ENCODE results near the gene THPO. TPM values are rescaled to one million over a fixed set of nuclear protein-coding genes. Genes with fewer than 3 reads are reported as not detected.

Gene THPO
- total RNA-seq, 6 donors from 2014 or later, result 0.14 to 0.84 TPM; not detected in 4

DNA sequence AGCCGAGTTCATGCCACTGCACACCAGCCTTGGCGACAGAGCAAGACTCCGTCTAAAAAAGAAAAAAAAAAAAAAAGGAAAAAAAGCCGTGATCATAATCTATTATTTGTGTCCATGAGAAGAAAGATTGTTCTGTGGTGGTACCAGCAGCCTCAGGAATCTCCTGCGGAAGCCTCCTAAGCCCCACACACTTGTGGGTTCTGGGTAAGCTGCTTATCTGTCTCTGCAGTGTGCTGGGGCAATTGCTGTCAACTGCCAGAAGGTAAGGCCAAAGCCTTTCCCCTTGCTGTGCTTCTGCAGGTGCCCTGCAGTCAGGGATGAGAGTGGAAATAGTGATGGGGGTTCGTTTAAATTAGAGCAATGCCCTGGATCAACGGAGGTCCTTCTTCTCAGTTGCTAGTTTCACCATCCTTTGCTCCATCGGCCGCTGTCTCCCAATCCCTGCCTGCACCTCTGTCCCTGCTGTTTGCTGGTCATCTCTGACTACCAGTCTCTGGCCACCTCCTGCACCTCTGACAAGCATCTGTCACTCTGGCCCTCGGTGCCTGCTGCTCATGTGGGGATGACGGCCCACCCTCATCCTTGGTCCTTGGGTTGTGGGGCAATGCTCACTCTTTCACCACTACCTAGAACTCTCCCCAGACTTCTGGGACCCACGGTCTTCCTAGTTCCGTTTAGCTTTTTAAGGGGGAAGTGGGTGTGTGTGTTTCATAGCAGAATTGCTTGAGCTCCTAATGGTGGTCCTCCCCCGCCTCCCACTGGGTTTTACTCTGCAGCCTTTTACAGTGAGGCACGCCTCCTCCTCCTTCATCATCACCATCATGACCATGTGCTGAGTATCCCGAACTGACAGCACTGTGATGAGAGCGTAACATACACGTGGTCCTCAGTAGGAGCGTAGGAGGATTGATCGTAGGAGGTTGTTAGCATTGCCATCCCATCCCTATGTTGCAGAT is 27.3 kb upstream of the THPO start:
- TF ChIP-seq, protein P1, sequence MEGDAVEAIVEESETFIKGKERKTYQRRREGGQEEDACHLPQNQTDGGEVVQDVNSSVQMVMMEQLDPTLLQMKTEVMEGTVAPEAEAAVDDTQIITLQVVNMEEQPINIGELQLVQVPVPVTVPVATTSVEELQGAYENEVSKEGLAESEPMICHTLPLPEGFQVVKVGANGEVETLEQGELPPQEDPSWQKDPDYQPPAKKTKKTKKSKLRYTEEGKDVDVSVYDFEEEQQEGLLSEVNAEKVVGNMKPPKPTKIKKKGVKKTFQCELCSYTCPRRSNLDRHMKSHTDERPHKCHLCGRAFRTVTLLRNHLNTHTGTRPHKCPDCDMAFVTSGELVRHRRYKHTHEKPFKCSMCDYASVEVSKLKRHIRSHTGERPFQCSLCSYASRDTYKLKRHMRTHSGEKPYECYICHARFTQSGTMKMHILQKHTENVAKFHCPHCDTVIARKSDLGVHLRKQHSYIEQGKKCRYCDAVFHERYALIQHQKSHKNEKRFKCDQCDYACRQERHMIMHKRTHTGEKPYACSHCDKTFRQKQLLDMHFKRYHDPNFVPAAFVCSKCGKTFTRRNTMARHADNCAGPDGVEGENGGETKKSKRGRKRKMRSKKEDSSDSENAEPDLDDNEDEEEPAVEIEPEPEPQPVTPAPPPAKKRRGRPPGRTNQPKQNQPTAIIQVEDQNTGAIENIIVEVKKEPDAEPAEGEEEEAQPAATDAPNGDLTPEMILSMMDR (IDR thresholded peaks at IDR 0.05), result no peak
- TF ChIP-seq POLR2AphosphoS5 (IDR thresholded peaks at IDR 0.05) (no peak), POLR2A (IDR thresholded peaks at IDR 0.05) (no peak)
- H3K36me3 ChIP-seq, result no peaks in the 10 kb centered on the region
- no peak overlapping the region for H3K4me3 ChIP-seq
- 74% methylated on average over 20 of the region's 20 CpGs for WGBS, 2 donors
- no peak for DNase-seq
- ATAC-seq (ENCODE audit: low FRiP score in 2 of 2), result no peak
- no peaks in the 10 kb centered on the region for H3K4me1 ChIP-seq
- H3K27ac ChIP-seq, result no peak overlapping the region
- no peaks in the 10 kb centered on the region for H3K27me3 ChIP-seq
- no peaks in the 10 kb centered on the region for H3K9me3 ChIP-seq

DNA sequence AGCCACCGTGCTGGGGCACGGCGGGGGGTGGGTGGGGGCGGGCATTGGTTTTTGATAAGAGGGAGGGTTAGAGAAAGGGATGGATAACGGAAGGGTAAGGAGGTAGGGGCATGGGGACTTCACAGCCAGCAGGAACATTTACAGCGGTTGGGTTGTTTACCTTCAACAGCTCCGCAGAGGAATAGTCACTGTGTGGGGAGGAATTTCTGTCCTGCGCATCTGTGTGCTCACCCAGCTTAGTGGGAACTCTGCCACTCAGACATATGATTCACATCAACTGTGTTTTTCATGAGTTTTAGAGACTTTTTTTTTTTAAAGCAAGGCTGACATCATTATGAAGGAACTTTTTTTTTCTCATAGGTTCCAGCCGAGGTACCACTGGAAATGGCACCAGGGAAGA is 21.4 kb upstream of the THPO start:
- TF ChIP-seq EP300 (IDR thresholded peaks at IDR 0.05) (no peak), POLR2A (IDR thresholded peaks at IDR 0.05) (no peak), POLR2AphosphoS5 (IDR thresholded peaks at IDR 0.05) (no peak)
- TF ChIP-seq, protein P1 (IDR thresholded peaks at IDR 0.05), result no peak
- H3K36me3 ChIP-seq, result no peaks in the 10 kb centered on the region
- H3K27ac ChIP-seq, result no peak overlapping the region
- no peaks in the 10 kb centered on the region for H3K9me3 ChIP-seq
- ATAC-seq (ENCODE audit: low FRiP score in 2 of 2) (peak in 1 of 2 donors; percentile 87), DNase-seq (no peak)
- no peak overlapping the region for H3K4me3 ChIP-seq
- 33 to 51% methylated on average over 8 to 9 of the region's 9 CpGs for WGBS, 2 donors
- H3K4me1 ChIP-seq, result no peaks in the 10 kb centered on the region
- H3K27me3 ChIP-seq, result no peaks in the 10 kb centered on the region

DNA sequence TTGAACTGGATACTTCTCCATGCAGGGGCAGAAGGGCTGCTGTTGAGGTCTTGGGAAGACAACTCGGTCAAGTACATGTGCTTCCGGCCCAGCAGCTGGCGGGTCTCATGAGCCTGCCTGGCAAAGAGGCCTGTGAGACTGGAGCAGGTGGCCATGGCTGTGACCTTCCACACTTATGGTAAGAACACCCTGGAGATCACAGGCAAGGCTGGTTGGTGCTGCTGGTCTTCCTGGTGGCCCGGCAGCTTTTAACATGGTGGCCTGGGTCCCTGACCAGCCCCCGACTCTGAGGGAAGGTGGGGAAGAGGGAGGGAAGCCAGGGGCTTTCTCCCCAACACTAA is 17.3 kb upstream of the THPO start:
- Histone ChIP-seq H3K27ac (no peak overlapping the region), H3K36me3 (no peaks in the 10 kb centered on the region), H3K4me3 (no peak overlapping the region), H3K4me1 (no peaks in the 10 kb centered on the region), H3K9me3 (no peaks in the 10 kb centered on the region), H3K27me3 (no peaks in the 10 kb centered on the region)
- ATAC-seq (ENCODE audit: low FRiP score in 2 of 2) (no peak), DNase-seq (no peak)
- no peak for TF ChIP-seq POLR2A (IDR thresholded peaks at IDR 0.05)
- no peak for TF ChIP-seq EP300 (IDR thresholded peaks at IDR 0.05)
- no peak for TF ChIP-seq POLR2AphosphoS5 (IDR thresholded peaks at IDR 0.05)
- TF ChIP-seq, protein P1 (IDR thresholded peaks at IDR 0.05), result no peak
- 75 to 83% methylated on average over 5 of the region's 5 CpGs for WGBS, 2 donors

DNA sequence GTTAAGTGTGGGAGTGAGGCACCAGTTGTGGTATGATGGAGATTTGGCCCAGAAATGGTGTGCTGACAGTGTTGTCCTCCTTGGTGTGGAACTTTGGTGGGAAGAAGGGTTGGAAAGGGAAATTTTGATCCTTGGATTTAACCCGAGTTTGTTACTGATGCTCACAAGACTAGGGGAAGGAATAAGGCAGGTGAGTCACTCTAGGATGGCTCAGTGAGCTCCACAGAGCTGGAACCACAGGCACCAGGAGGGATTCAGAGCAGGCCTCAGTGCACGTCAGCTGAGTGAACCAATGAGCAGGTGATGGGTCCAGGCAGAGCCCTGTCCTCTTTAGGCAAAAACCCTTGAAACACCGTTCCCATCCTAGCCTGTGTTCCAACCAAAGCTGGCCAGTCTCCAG is 13.3 kb upstream of the THPO start:
- no peaks in the 10 kb centered on the region for H3K9me3 ChIP-seq
- DNase-seq (no peak), ATAC-seq (ENCODE audit: low FRiP score in 2 of 2) (no peak)
- no peaks in the 10 kb centered on the region for H3K36me3 ChIP-seq
- TF ChIP-seq EP300 (IDR thresholded peaks at IDR 0.05) (no peak), POLR2A (IDR thresholded peaks at IDR 0.05) (no peak), POLR2AphosphoS5 (IDR thresholded peaks at IDR 0.05) (no peak)
- TF ChIP-seq, protein P1 (IDR thresholded peaks at IDR 0.05), result no peak
- no peaks in the 10 kb centered on the region for H3K4me1 ChIP-seq
- WGBS, 2 donors, result 81 to 82% methylated on average over 3 of the region's 3 CpGs
- no peak overlapping the region for H3K27ac ChIP-seq
- no peak overlapping the region for H3K4me3 ChIP-seq
- H3K27me3 ChIP-seq, result no peaks in the 10 kb centered on the region

All from upper lobe of left lung (tissue), 6 donors.